Duodenal mucosa (tissue), 2 donors: ENCODE measurements around the gene FURIN.

ENCODE experiments used
- H3K27ac ChIP-seq: one replicate; pipeline ENCODE4 v1.7.0; 2013; ENCODE audit warnings: low read depth, low read length
- H3K27me3 ChIP-seq, 2 donors: one replicate each; pipeline ENCODE4 v1.7.0; 2013; ENCODE audit warnings: low read length in 2 of 2, control low read depth in 1 of 2; ENCODE audit not compliant: insufficient read depth in 2 of 2, control insufficient read depth in 1 of 2
- H3K36me3 ChIP-seq, 2 donors: one replicate each; pipeline ENCODE4 v1.7.0; 2013; ENCODE audit warnings: low read length in 2 of 2, control low read depth in 1 of 2; ENCODE audit not compliant: insufficient read depth in 2 of 2, control insufficient read depth in 1 of 2
- H3K4me1 ChIP-seq, 2 donors: one replicate each; pipeline ENCODE4 v1.7.0; 2013; ENCODE audit warnings: low read length in 2 of 2, control low read depth in 1 of 2; ENCODE audit not compliant: insufficient read depth in 2 of 2, control insufficient read depth in 1 of 2
- H3K4me3 ChIP-seq, 2 donors: one replicate each; pipeline ENCODE4 v1.7.0; 2013; ENCODE audit warnings: low read length in 2 of 2, low read depth in 1 of 2
- H3K9ac ChIP-seq, 2 donors: one replicate each; pipeline ENCODE4 v1.7.0; 2013; ENCODE audit warnings: low read length in 2 of 2, low read depth in 1 of 2
- H3K9me3 ChIP-seq, 2 donors: one replicate each; pipeline ENCODE4 v1.7.0; 2013; ENCODE audit warnings: low read length in 2 of 2, control low read depth in 1 of 2; ENCODE audit not compliant: control insufficient read depth in 1 of 2

Gene FURIN

GRCh38 chr15:90828111-90828510 is 40.3 kb upstream of the FURIN start:
- Histone ChIP-seq H3K4me1 (peaks cover 14 to 17% of the 10 kb centered on the region in 2 donors), H3K27ac (no peak overlapping the region), H3K9me3 (no peaks in the 10 kb centered on the region), H3K9ac (no peak overlapping the region), H3K36me3 (no peaks in the 10 kb centered on the region), H3K27me3 (no peaks in the 10 kb centered on the region), H3K4me3 (no peak overlapping the region)

GRCh38 chr15:90829126-90829525 is 39.3 kb upstream of the FURIN start:
- Histone ChIP-seq H3K9ac (no peak overlapping the region), H3K27me3 (no peaks in the 10 kb centered on the region), H3K36me3 (no peaks in the 10 kb centered on the region), H3K9me3 (no peaks in the 10 kb centered on the region), H3K27ac (no peak overlapping the region), H3K4me1 (peaks cover 10% of the 10 kb centered on the region in 2 donors), H3K4me3 (no peak overlapping the region)

DNA sequence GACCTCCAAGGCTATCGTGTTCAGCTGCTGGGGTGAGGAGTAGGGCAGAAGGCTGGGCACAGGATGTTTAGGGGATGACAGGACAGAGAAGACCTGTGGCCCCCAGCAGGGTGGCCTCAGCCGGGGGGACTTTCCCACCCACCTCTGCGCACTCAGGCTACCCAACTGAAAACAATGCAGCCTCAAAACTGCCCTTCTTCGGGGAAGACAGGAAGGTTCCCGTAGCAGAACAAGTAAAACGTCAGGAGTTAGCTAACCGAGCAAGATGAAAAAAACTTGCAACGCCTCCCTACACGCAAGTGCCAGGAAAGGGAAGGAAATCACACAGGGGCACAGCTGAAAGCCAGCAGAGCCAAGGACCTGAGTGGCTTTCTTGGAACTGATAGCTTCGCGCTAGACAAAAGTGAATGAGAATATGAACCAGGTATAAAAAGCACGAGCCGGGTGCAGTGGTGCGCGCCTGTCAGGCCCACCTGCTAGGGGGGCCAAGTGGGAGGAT is 38.4 kb upstream of the FURIN start:
- no peak overlapping the region for H3K27ac ChIP-seq
- no peak overlapping the region for H3K4me3 ChIP-seq

DNA sequence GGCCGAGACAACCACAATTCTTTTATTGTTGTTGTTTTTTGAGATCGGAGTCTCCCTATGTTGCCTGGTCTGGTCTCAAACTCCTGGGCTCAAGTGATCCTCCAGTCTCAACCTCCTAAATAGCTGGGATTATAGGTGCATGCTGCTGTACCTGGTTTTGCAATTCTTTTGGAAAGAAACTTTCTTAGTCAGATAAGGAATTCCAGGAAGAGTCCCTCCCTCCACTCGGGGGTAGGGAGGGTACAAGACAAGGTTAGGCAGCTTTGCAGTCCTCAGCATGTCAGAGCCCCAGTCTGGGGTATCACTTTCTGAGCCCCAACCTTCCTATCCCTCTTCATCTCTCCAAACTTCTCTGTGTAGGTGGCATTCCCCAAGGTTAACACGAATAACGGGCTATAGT is 33.8 kb upstream of the FURIN start:
- Histone ChIP-seq H3K9me3 (no peaks in the 10 kb centered on the region), H3K9ac (no peak overlapping the region), H3K4me1 (peaks cover 13 to 19% of the 10 kb centered on the region in 2 donors), H3K4me3 (no peak overlapping the region), H3K27ac (no peak overlapping the region), H3K27me3 (no peaks in the 10 kb centered on the region), H3K36me3 (no peaks in the 10 kb centered on the region)

More for the DNA sequence above, 38.4 kb upstream of the FURIN start:
- no peaks in the 10 kb centered on the region for H3K27me3 ChIP-seq
- peaks cover 1 to 2% of the 10 kb centered on the region in 2 donors for H3K4me1 ChIP-seq
- H3K36me3 ChIP-seq, result no peaks in the 10 kb centered on the region
- no peak overlapping the region for H3K9ac ChIP-seq
- no peaks in the 10 kb centered on the region for H3K9me3 ChIP-seq

GRCh38 chr15:90836296-90836871 is 32.0 kb upstream of the FURIN start:
- Histone ChIP-seq H3K27ac (no peak overlapping the region), H3K9me3 (no peaks in the 10 kb centered on the region), H3K36me3 (no peaks in the 10 kb centered on the region), H3K27me3 (no peaks in the 10 kb centered on the region), H3K4me1 (peaks cover 22 to 33% of the 10 kb centered on the region in 2 donors), H3K9ac (no peak overlapping the region), H3K4me3 (no peak overlapping the region)

DNA sequence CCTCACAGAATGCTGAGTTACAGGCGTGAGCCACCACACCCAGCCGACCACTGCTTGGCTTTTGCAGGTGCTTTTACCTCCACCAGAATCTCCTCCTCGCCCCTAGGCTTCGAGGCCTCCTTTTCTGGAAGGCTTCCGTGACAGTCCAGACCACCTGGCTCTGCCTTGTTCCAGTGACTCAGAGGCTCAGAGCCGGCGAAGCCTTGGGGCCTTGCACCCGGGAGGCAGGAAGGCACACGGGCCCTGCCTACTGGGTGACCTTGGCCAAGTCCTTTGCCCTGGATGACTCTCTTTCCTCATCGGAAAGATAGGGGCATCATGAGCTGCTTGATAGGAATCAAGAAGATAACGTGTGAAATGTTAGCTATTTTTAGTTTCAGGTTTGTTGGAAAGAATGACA is 31.3 kb upstream of the FURIN start:
- Histone ChIP-seq H3K27ac (no peak overlapping the region), H3K27me3 (no peaks in the 10 kb centered on the region), H3K4me1 (peaks cover 22 to 33% of the 10 kb centered on the region in 2 donors), H3K4me3 (no peak overlapping the region), H3K9me3 (no peaks in the 10 kb centered on the region), H3K36me3 (no peaks in the 10 kb centered on the region), H3K9ac (no peak overlapping the region)

- Histone ChIP-seq H3K4me3 (peak overlapping the region; percentile 13 to 25), H3K9ac (peak overlapping the region in 1 of 2 donors; percentile 47), H3K4me1 (peaks cover 22 to 33% of the 10 kb centered on the region in 2 donors), H3K27me3 (no peaks in the 10 kb centered on the region), H3K9me3 (no peaks in the 10 kb centered on the region), H3K27ac (no peak overlapping the region), H3K36me3 (no peaks in the 10 kb centered on the region)
Observed at GRCh38 chr15:90838139-90838538, 30.2 kb upstream of the FURIN start.

DNA sequence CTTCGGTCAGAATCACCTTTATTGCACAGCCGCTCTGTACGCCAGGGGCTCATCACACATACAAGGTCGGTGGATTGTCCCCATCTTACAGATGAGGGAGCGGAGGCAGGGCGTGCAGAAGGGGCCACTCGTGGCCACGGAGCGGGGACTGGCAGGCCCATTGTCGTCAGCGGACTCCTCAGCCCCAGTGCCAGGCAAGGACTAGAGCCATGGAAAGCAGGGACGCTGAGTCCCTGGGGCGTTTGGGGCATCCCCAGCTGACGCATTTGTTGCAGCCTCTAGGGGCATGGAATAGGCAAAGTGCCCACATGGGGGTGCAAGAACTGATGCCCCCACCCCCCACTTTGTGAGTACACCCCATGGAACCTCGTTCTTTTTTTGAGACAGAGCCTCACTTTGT is 29.8 kb upstream of the FURIN start:
- H3K4me1 ChIP-seq, result peaks cover 22 to 33% of the 10 kb centered on the region in 2 donors
- H3K9me3 ChIP-seq, result no peaks in the 10 kb centered on the region
- H3K4me3 ChIP-seq, result peak overlapping the region; percentile 13 to 25
- no peak overlapping the region for H3K27ac ChIP-seq
- H3K36me3 ChIP-seq, result no peaks in the 10 kb centered on the region
- no peaks in the 10 kb centered on the region for H3K27me3 ChIP-seq
- H3K9ac ChIP-seq, result peak overlapping the region in 1 of 2 donors; percentile 47

DNA sequence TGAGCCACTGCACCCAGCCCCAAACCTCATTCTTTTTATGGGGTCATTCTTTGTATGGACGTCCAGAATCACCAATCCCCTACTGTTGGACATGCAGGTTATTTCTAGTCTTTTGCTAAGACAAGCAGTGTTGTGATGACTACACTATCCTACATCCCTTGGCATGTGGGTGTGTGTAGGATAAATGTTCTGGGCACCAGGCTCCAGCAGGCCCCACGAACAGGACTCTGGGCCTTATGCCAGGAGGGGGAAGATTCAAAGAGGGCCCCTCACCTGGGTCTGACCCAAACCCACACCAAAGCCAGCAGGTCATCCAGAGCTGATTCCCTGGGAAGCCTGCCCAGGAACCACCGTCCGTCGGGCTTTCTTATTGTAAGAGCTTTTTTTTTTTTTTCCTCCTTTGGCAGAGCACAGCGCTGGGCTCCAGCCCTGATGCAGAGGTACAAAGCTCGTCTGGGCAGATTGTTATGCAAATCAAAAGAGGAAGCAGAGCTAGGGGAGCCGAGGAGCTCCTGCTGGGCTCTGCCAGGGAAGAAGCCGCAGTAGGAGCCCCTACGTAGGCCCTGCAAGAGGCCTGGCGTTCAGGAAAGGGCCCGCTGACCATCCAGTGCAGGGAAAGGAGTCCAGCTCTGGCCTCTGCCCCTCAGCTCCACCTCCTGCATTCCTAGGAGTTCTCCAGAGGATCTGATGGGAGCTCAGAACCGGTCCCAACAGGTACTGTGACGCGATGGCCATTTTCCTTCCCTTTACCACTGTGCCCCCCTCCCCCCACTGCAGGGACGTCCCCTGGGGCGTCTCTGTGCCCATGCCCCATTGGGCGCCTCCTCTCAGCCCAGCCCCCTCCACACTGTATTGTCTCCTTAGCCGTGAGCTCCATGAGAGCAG is 29.0 kb upstream of the FURIN start:
- peak overlapping the region; percentile 76 for H3K27ac ChIP-seq
- no peaks in the 10 kb centered on the region for H3K9me3 ChIP-seq
- H3K4me3 ChIP-seq, result peak overlapping the region; percentile 65 to 68
- no peaks in the 10 kb centered on the region for H3K27me3 ChIP-seq
- H3K9ac ChIP-seq, result peak overlapping the region; percentile 60 to 75
- H3K4me1 ChIP-seq, result peaks cover 22 to 33% of the 10 kb centered on the region in 2 donors
- no peaks in the 10 kb centered on the region for H3K36me3 ChIP-seq

DNA sequence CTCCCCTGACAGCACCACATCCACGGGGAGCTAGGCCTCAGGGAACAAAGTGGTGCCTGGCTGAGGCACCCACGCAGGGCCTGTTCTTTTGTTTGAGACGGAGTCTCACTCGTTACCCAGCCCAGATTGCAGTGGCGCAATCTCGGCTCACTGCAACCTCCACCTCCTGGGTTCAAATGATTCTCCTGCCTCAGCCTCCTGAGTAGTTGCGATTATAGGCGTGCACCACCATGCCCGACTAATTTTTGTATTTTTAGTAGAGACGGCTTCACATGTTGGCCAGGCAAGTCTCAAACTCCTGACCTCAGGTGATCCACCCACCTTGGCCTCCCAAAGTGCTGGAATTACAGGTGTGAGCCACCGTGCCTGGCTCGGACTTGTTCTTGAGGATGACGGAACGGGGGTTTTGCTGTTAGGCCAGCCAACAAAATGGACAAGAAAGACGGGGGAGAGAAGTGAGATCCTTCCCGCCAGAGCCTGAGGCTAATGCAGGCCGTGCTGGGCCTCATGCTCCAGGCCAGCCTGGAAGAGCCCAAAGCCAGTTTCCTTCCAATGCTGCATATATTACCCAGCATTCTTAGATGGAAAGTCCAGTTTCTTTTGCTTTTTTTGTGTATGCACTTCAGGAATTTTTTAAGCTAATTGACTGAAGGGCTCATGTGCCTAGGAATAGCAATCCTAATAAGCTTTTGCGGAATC is 28.1 kb upstream of the FURIN start:
- Histone ChIP-seq H3K9me3 (no peaks in the 10 kb centered on the region), H3K4me3 (peak overlapping the region; percentile 65 to 68), H3K36me3 (no peaks in the 10 kb centered on the region), H3K27me3 (no peaks in the 10 kb centered on the region), H3K27ac (peak overlapping the region; percentile 76), H3K4me1 (peaks cover 22 to 33% of the 10 kb centered on the region in 2 donors), H3K9ac (peak overlapping the region; percentile 60 to 75)
